Esophagus muscularis mucosa (tissue), 3 donors: ENCODE data around the gene CNTN5.

Experiments
- CTCF ChIP-seq, 3 experiments: fragments of 200-600 bp in 2 of 3; fragments of 450-650 bp in 1 of 3; sonication (generic) in 2 of 3; IDR thresholded peaks; one replicate each; pipeline ENCODE4 v1.5.1; 2017 to 2019; ENCODE audit warnings: antibody characterized with exemption in 3 of 3, mild to moderate bottlenecking in 2 of 3, moderate library complexity in 1 of 3
- POLR2A ChIP-seq: fragments of 450-650 bp; IDR thresholded peaks from one replicate; pipeline ENCODE4 v1.6.1; 2017; ENCODE audit warnings: antibody characterized with exemption, moderate library complexity, mild to moderate bottlenecking, low read depth

DNA sequence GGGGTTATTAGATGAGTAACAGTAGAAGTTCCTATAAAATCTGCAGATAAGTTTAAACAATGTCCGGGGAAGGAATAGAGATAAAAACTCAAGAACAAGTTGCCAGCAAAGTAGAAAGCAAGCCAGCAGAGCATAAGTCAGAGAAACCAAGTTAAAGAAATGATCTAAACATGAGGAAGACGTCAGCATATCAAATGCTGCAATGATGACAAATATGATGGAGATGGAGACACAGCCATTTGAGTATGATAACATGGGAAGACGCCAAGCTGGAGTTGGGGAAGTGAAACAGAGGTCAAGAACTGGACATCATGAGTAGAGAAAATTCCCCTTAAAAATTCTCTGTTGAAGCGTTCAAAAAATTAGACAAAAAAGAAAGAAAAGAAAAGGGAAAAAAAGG, 571.5 kb downstream of the CNTN5 start:
- TF ChIP-seq POLR2A (no peak), CTCF (IDR thresholded peaks at IDR 0.05) (no peak)
